GM12892 (cell line): Measurements from ENCODE around the gene PDX1.
A peak's percentile ranks its signal among the peaks of the same experiment; 100 is the strongest.

Source experiments
- DNase-seq: peaks from one replicate; pipeline ENCODE4 v3.0.0; 2011; ENCODE audit not compliant: insufficient read length
- FAIRE-seq: peaks from 2 replicates; lab custom pipeline; 2011; peaks lifted over from hg19 to GRCh38; lab: Jason Lieb, UNC
- POLR2A ChIP-seq: IDR thresholded peaks from 2 replicates; pipeline ENCODE4 v1.6.1; 2011; ENCODE audit warnings: low read depth, low read length, control low read depth
- POLR2AphosphoS5 ChIP-seq: IDR thresholded peaks from 2 replicates; pipeline ENCODE4 v1.6.1; 2011; ENCODE audit warnings: low read depth, low read length, control low read depth
- TAF1 ChIP-seq: IDR thresholded peaks from 2 replicates; pipeline ENCODE4 v1.6.1; 2011; ENCODE audit warnings: low read depth, mild to moderate bottlenecking, control low read depth, low read length, borderline replicate concordance

PDX1 gene

GRCh38 chr13:27942972-27943371 is 23.2 kb downstream of the PDX1 start:
- DNase-seq (no peak), FAIRE-seq (no peak)
- TF ChIP-seq POLR2AphosphoS5 (no peak), POLR2A (no peak), TAF1 (no peak)

- no peak for TF ChIP-seq TAF1
- no peak for TF ChIP-seq POLR2A
- no peak for TF ChIP-seq POLR2AphosphoS5
- no peak for DNase-seq
- FAIRE-seq = peak; percentile 24
These were observed 33.3 kb downstream of the PDX1 start for GRCh38 chr13:27952876-27953675.

- TF ChIP-seq POLR2A (no peak), POLR2AphosphoS5 (no peak), TAF1 (no peak)
- peak; percentile 75 for FAIRE-seq
- DNase-seq = peak; percentile 86
These were observed 34.0 kb downstream of the PDX1 start for GRCh38 chr13:27953676-27954405.

GRCh38 chr13:27954406-27954851 is 34.6 kb downstream of the PDX1 start:
- TF ChIP-seq POLR2A = no peak
- no peak for TF ChIP-seq POLR2AphosphoS5
- TF ChIP-seq TAF1 = no peak
- no peak for FAIRE-seq
- DNase-seq = no peak

- no peak for FAIRE-seq
- no peak for DNase-seq
- TF ChIP-seq POLR2AphosphoS5 (no peak), TAF1 (no peak), POLR2A (no peak)
These were observed 35.3 kb downstream of the PDX1 start for GRCh38 chr13:27955014-27955591.

- TF ChIP-seq TAF1 = no peak
- no peak for TF ChIP-seq POLR2A
- TF ChIP-seq POLR2AphosphoS5 = no peak
- no peak for DNase-seq
- no peak for FAIRE-seq
These were observed 36.9 kb downstream of the PDX1 start for GRCh38 chr13:27956576-27957300.

GRCh38 chr13:27959976-27960361 is 40.2 kb downstream of the PDX1 start:
- FAIRE-seq = no peak
- TF ChIP-seq POLR2A (no peak), TAF1 (no peak), POLR2AphosphoS5 (no peak)
- no peak for DNase-seq

- no peak for TF ChIP-seq POLR2AphosphoS5
- TF ChIP-seq POLR2A = no peak
- no peak for TF ChIP-seq TAF1
- no peak for FAIRE-seq
- no peak for DNase-seq
These were observed 40.8 kb downstream of the PDX1 start for GRCh38 chr13:27960362-27961226.

- FAIRE-seq (no peak), DNase-seq (no peak)
- TF ChIP-seq POLR2AphosphoS5 (no peak), POLR2A (no peak), TAF1 (no peak)
These were observed 41.7 kb downstream of the PDX1 start for GRCh38 chr13:27961227-27962085.
